HCT116 (cell line): Measurements from ENCODE around the gene IRAK2. TPM values are rescaled to one million over a fixed set of nuclear protein-coding genes. Genes with fewer than 3 reads are reported as not detected.

Source experiments
- ATAC-seq: fragments of 200-7000 bp; cut with Tn5 transposase; 2 replicates; pipeline ENCODE4 v1.9.1; 2020; ENCODE audit warnings: mild to moderate bottlenecking, moderate library complexity
- BruUV-seq: library from RNA; stranded (reverse); fragments of 400-500 nt; replicated peaks from 2 replicates; lab custom pipeline; 2021; lab: Mats Ljungman, UMichigan
- CTCF ChIA-PET: fragments of 300-600 bp; sonication (Branson Sonifier 250); formaldehyde crosslinking; loops from one replicate; lab custom pipeline; 2021; ENCODE audit warnings: antibody characterized with exemption; lab: Charles Lee
- POLR2A ChIA-PET: fragments of 300-600, 350-600 bp; sonication (Branson Sonifier 250); formaldehyde crosslinking; loops from one replicate; lab custom pipeline; 2021; ENCODE audit warnings: antibody characterized with exemption; lab: Charles Lee
- RAD21 ChIA-PET, 2 experiments: fragments of 300-600 bp; sonication (Branson Sonifier 250); formaldehyde crosslinking; loops; one replicate each; lab custom pipeline; 2023; ENCODE audit warnings: low total read pairs in 2 of 2; ENCODE audit not compliant: uncharacterized antibody in 2 of 2, unreplicated experiment in 2 of 2, low non-redundant PET in 1 of 2; lab: Charles Lee
- DNase-seq: peaks from one replicate; pipeline ENCODE4 v3.0.0-alpha.2; 2010; ENCODE audit warnings: low read depth, low spot score
- H2AFZ ChIP-seq: fragments of 200-600 bp; shearing (Covaris generic), sonication (generic); 2 replicates; pipeline ENCODE4 v1.6.1; 2017; ENCODE audit warnings: low read depth, mixed run types, mixed read lengths, antibody characterized with exemption, low read length; ENCODE audit not compliant: poor library complexity, severe bottlenecking
- H3K27ac ChIP-seq: 2 replicates; pipeline ENCODE4 v1.5.1; 2012; ENCODE audit warnings: low read depth, low read length
- H3K27me3 ChIP-seq: fragments of 200-600 bp; sonication (generic); 2 replicates; pipeline ENCODE4 v1.6.1; 2016; ENCODE audit warnings: mixed run types, low read length, mixed read lengths; ENCODE audit not compliant: insufficient read depth
- H3K36me3 ChIP-seq, 2 experiments: fragments of 200-500 bp in 1 of 2; fragments of 200-600 bp in 1 of 2; sonication (Bioruptor generic) in 1 of 2; sonication (generic) in 1 of 2; 2 replicates each; pipeline versions ENCODE4 v1.5.1 to v1.6.1; 2014 to 2016; ENCODE audit warnings: low read length in 2 of 2, inconsistent platforms in 1 of 2, mixed read lengths in 1 of 2, mixed run types in 1 of 2; ENCODE audit not compliant: insufficient read depth in 2 of 2, control insufficient read depth in 1 of 2
- H3K4me1 ChIP-seq, 2 experiments: fragments of 200-600 bp in 1 of 2; sonication (generic) in 1 of 2; 2 replicates each; pipeline versions ENCODE4 v1.5.1 to v1.6.1; 2012 to 2017; ENCODE audit warnings: low read length in 2 of 2, inconsistent platforms in 1 of 2, mild to moderate bottlenecking in 1 of 2, mixed read lengths in 1 of 2, mixed run types in 1 of 2, moderate library complexity in 1 of 2; ENCODE audit not compliant: insufficient read depth in 2 of 2, control insufficient read depth in 1 of 2
- H3K4me2 ChIP-seq: fragments of 200-600 bp; sonication (generic); 2 replicates; pipeline ENCODE4 v1.6.1; 2017; ENCODE audit warnings: mixed run types, low read length, mixed read lengths
- H3K4me3 ChIP-seq, 2 experiments: fragments of 200-600 bp in 1 of 2; sonication (generic) in 1 of 2; replicated peaks in 1 of 2; 2 replicates each; pipeline ENCODE4 v1.5.1; 2011 to 2016; ENCODE audit warnings: low read length in 2 of 2, control low read depth in 1 of 2, low read depth in 1 of 2, mild to moderate bottlenecking in 1 of 2, mixed read lengths in 1 of 2, mixed run types in 1 of 2
- H3K79me2 ChIP-seq: fragments of 200-600 bp; sonication (generic); 2 replicates; pipeline ENCODE4 v1.6.1; 2017; ENCODE audit warnings: mild to moderate bottlenecking, mixed run types, low read length, moderate library complexity, mixed read lengths; ENCODE audit not compliant: insufficient read depth
- H3K9ac ChIP-seq: fragments of 200-600 bp; sonication (generic); 2 replicates; pipeline ENCODE4 v1.6.1; 2016; ENCODE audit warnings: low read length, mixed read lengths
- H3K9me2 ChIP-seq: fragments of 200-600 bp; sonication (generic), shearing (Covaris generic); 2 replicates; pipeline ENCODE4 v1.6.1; 2017; ENCODE audit warnings: mixed run types, mild to moderate bottlenecking, moderate library complexity; ENCODE audit not compliant: insufficient read depth
- H3K9me3 ChIP-seq, 2 experiments: fragments of 200-500 bp in 1 of 2; fragments of 200-600 bp in 1 of 2; sonication (Bioruptor generic) in 1 of 2; sonication (generic) in 1 of 2; 2 replicates each; pipeline ENCODE4 v1.6.1; 2014 to 2017; ENCODE audit warnings: low read length in 2 of 2, mixed read lengths in 2 of 2, inconsistent platforms in 1 of 2, low read depth in 1 of 2, mild to moderate bottlenecking in 1 of 2, mixed run types in 1 of 2, moderate library complexity in 1 of 2; ENCODE audit not compliant: control insufficient read depth in 1 of 2, insufficient read depth in 1 of 2
- H4K20me1 ChIP-seq: fragments of 200-600 bp; sonication (generic), shearing (Covaris generic); 2 replicates; pipeline ENCODE4 v1.6.1; 2017; ENCODE audit warnings: mixed run types, mild to moderate bottlenecking, moderate library complexity; ENCODE audit not compliant: insufficient read depth
- CTCF ChIP-seq, 3 experiments: fragments of 200-600 bp in 1 of 3; sonication (generic) in 1 of 3; IDR thresholded peaks in 2 of 3; conservative IDR thresholded peaks in 1 of 3; 2 replicates each; pipeline ENCODE4 v1.5.1; 2012 to 2017; ENCODE audit warnings: low read depth in 2 of 3, low read length in 2 of 3, antibody characterized with exemption in 1 of 3, borderline replicate concordance in 1 of 3, control low read depth in 1 of 3, mild to moderate bottlenecking in 1 of 3, mixed read lengths in 1 of 3, mixed run types in 1 of 3, moderate library complexity in 1 of 3; ENCODE audit not compliant: insufficient read depth in 1 of 3
- ELF1 ChIP-seq: IDR thresholded peaks from 2 replicates; pipeline ENCODE4 v1.6.1; 2012; ENCODE audit warnings: low read depth, borderline replicate concordance
- EZH2 ChIP-seq: fragments of 200-600 bp; sonication (generic); IDR thresholded peaks from 2 replicates; pipeline ENCODE4 v1.6.1; 2017; ENCODE audit warnings: antibody characterized with exemption, mixed run types
- EZH2phosphoT487 ChIP-seq: fragments of 200-600 bp; IDR thresholded peaks from 2 replicates; pipeline ENCODE4 v1.6.1; 2018; ENCODE audit warnings: antibody characterized with exemption, borderline replicate concordance
- FOSL1 ChIP-seq: IDR thresholded peaks from 2 replicates; pipeline ENCODE4 v1.6.1; 2012; ENCODE audit warnings: low read depth
- MAX ChIP-seq: IDR thresholded peaks from 2 replicates; pipeline ENCODE4 v1.6.1; 2012
- POLR2AphosphoS5 ChIP-seq: IDR thresholded peaks from 2 replicates; pipeline ENCODE4 v1.6.1; 2011; ENCODE audit warnings: mild to moderate bottlenecking, low read depth, low read length, moderate library complexity
- RAD21 ChIP-seq: IDR thresholded peaks from 2 replicates; pipeline ENCODE4 v1.6.1; 2012; ENCODE audit warnings: low read depth, mild to moderate bottlenecking
- REST ChIP-seq: IDR thresholded peaks from 2 replicates; pipeline ENCODE4 v1.6.1; 2012; ENCODE audit warnings: low read depth
- ZFX ChIP-seq: fragments of 450-650 bp; IDR thresholded peaks from 2 replicates; pipeline ENCODE4 v1.6.1; 2017
- ZNF274 ChIP-seq: fragments of 200-500 bp; sonication (Bioruptor generic); IDR thresholded peaks from 2 replicates; pipeline ENCODE4 v1.6.1; 2014; ENCODE audit warnings: mild to moderate bottlenecking, low read depth, low read length, inconsistent platforms
- intact Hi-C: fragments of 100-400 bp; cut with micrococcal nuclease; formaldehyde crosslinking; loops from 2 replicates; pipeline ENCODE4 v1.10.0; 2022
- total RNA-seq: library from RNA; stranded (reverse); gene quantifications from one replicate; pipeline ENCODE4 v1.2.1, GENCODE V29; 2021; ENCODE audit not compliant: unreplicated experiment

Gene IRAK2
- total RNA-seq, 1 experiment from 2014 or later = 3.6 TPM

- no peak for ATAC-seq
- Histone ChIP-seq H3K9me3 (no peaks in the 10 kb centered on the region), H4K20me1 (no peaks in the 10 kb centered on the region), H2AFZ (no peak overlapping the region), H3K4me2 (no peak overlapping the region), H3K36me3 (peaks cover 11 to 34% of the 10 kb centered on the region in 2 experiments), H3K9me2 (no peaks in the 10 kb centered on the region), H3K9ac (no peak overlapping the region), H3K79me2 (peaks cover 87% of the 10 kb centered on the region), H3K4me3 (no peak overlapping the region), H3K27me3 (no peaks in the 10 kb centered on the region), H3K27ac (no peak overlapping the region), H3K4me1 (no peaks in the 10 kb centered on the region)
- intact Hi-C loops = no loop called here
- POLR2A ChIA-PET = no interaction called here
- no peak for DNase-seq
- no TSS peak for BruUV-seq
- RAD21 ChIA-PET = no interaction called here
- TF ChIP-seq ZNF274 = no peak
- TF ChIP-seq REST = no peak
- TF ChIP-seq FOSL1 = no peak
- no peak for TF ChIP-seq MAX
- no peak for TF ChIP-seq EZH2phosphoT487
- no peak for TF ChIP-seq RAD21
- no peak for TF ChIP-seq ELF1
- no peak for TF ChIP-seq ZFX
- TF ChIP-seq EZH2 = no peak
- no peak for TF ChIP-seq POLR2AphosphoS5
- no peak for TF ChIP-seq CTCF (IDR thresholded peaks at IDR 0.05 in 2 of 3, conservative IDR thresholded peaks at IDR 0.05 in 1 of 3; ENCODE audit: borderline replicate concordance in 1 of 3, insufficient read depth in 1 of 3, low read depth in 2 of 3, low read length in 2 of 3)
- CTCF ChIA-PET = interaction anchor here (1.6 kb wide), 1 partner anchor 10 kb away, joined by 4 read pairs; no protein-coding TSS in a partner anchor
Observed at GRCh38 chr3:10273702-10274305, 109.1 kb downstream of the IRAK2 start.
